PC-9 (cell line): ENCODE data around the gene CMTM6. TPM values are rescaled to one million over a fixed set of nuclear protein-coding genes. Genes with fewer than 3 reads are reported as not detected.

ENCODE experiments used
- BruUV-seq: library from RNA; stranded (reverse); fragments of 400-500 nt; replicated peaks from 2 replicates; lab custom pipeline; 2021; lab: Mats Ljungman, UMichigan
- CTCF ChIA-PET: fragments of 300-600 bp; sonication (Branson Sonifier 250); formaldehyde crosslinking; loops from one replicate; lab custom pipeline; 2022; ENCODE audit warnings: antibody characterized with exemption; lab: Charles Lee
- POLR2A ChIA-PET: fragments of 300-600 bp; sonication (Branson Sonifier 250); formaldehyde crosslinking; loops from one replicate; lab custom pipeline; 2022; ENCODE audit warnings: antibody characterized with exemption; ENCODE audit not compliant: unreplicated experiment; lab: Charles Lee
- DNase-seq, 2 experiments: peaks; one replicate each; pipeline versions ENCODE4 v3.0.0 to v3.0.0-alpha.2; 2015 to 2022; ENCODE audit warnings: mixed read lengths in 1 of 2
- H2AFZ ChIP-seq: fragments of 200-600 bp; sonication (generic); 2 replicates; pipeline ENCODE4 v1.8.1; 2017; ENCODE audit warnings: antibody characterized with exemption
- H3F3A ChIP-seq: fragments of 200-600 bp; sonication (generic); 2 replicates; pipeline ENCODE4 v1.8.1; 2017; ENCODE audit warnings: antibody characterized with exemption, mild to moderate bottlenecking, low read depth; ENCODE audit not compliant: insufficient read depth
- H3K27ac ChIP-seq: fragments of 200-600 bp; sonication (generic); 2 replicates; pipeline ENCODE4 v1.6.1; 2016; ENCODE audit warnings: mixed run types
- H3K27me3 ChIP-seq: fragments of 200-600 bp; sonication (generic); 2 replicates; pipeline ENCODE4 v1.6.1; 2016; ENCODE audit warnings: low read depth, mixed run types; ENCODE audit not compliant: insufficient read depth
- H3K36me3 ChIP-seq: fragments of 200-600 bp; sonication (generic); 2 replicates; pipeline ENCODE4 v1.6.1; 2016; ENCODE audit warnings: low read depth, mixed run types
- H3K4me1 ChIP-seq: fragments of 200-600 bp; sonication (generic); replicated peaks from 2 replicates; pipeline ENCODE4 v1.6.1; 2016; ENCODE audit warnings: mixed run types; ENCODE audit not compliant: insufficient read depth
- H3K4me2 ChIP-seq: fragments of 200-600 bp; sonication (generic); 2 replicates; pipeline ENCODE4 v1.6.1; 2017; ENCODE audit warnings: mixed run types
- H3K4me3 ChIP-seq: fragments of 200-600 bp; sonication (generic); 2 replicates; pipeline ENCODE4 v1.6.1; 2016; ENCODE audit warnings: mixed run types
- H3K79me2 ChIP-seq: fragments of 200-600 bp; sonication (generic); 2 replicates; pipeline ENCODE4 v1.6.1; 2017; ENCODE audit warnings: low read depth, mixed run types
- H3K9me2 ChIP-seq: fragments of 200-600 bp; sonication (generic); 2 replicates; pipeline ENCODE4 v1.8.1; 2017; ENCODE audit warnings: mild to moderate bottlenecking; ENCODE audit not compliant: insufficient read depth
- H3K9me3 ChIP-seq: fragments of 200-600 bp; sonication (generic); 2 replicates; pipeline ENCODE4 v1.8.1; 2016; ENCODE audit warnings: low read depth; ENCODE audit not compliant: insufficient read depth
- H4K20me1 ChIP-seq: fragments of 200-600 bp; sonication (generic); 2 replicates; pipeline ENCODE4 v1.8.1; 2017; ENCODE audit not compliant: insufficient read depth
- EZH2 ChIP-seq: fragments of 200-600 bp; sonication (generic); IDR thresholded peaks from 2 replicates; pipeline ENCODE4 v1.8.0; 2017; ENCODE audit warnings: antibody characterized with exemption, low read depth
- intact Hi-C: fragments of 100-400 bp; cut with micrococcal nuclease; formaldehyde crosslinking; loops from one replicate; pipeline ENCODE4 v1.10.0; 2022; ENCODE audit not compliant: unreplicated experiment
- microRNA-seq: library from miRNA; unstranded; fragments of <30 nt; microRNA quantifications from one replicate; pipeline ENCODE4 v1.2.0, GENCODE V29; 2021; ENCODE audit warnings: borderline number of aligned reads, borderline replicate concordance
- total RNA-seq: library from RNA; stranded (reverse); gene quantifications from 2 replicates; pipeline ENCODE4 v1.2.3, GENCODE V29; 2021
- TF ChIP-seq, protein P1 (sequence below): fragments of 200-600 bp; sonication (generic); conservative IDR thresholded peaks from 2 replicates; pipeline ENCODE4 v1.6.1; 2017; ENCODE audit warnings: mixed run types, antibody characterized with exemption, mild to moderate bottlenecking, moderate library complexity

Gene CMTM6
- total RNA-seq, 1 experiment from 2014 or later, result 69.4 TPM

DNA sequence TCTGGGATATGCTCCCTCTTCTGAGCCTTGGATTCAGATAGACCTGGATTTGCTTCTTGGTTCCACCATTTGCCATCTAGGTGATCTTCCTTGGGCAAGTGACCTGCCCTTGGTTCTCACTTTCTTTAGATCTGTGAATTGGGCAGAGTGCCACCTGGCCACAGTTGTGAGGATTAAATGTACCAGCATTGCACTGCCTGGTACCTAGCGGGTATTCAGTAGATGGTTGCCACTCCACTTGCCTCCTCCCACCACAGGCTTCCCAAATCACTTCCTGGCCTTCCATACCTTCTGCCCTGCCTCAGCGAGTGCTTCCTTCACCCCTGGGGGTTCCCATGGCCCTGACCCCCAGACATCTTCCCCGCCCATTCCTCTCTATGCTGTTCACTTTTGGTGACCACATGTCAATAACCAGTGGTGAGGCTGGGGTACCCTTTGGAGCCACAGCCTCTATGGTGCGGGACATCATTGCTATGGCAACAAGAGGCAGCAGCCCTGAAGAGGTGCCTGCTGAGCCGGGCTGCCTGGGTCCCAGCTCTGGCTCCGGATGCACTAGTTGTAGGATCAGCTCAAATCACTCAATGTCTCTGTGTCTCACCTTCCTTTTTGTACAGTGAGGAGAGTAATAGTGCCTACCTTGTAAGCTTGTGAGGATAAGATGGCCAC, 70.5 kb downstream of the CMTM6 start:
- CTCF ChIA-PET, result no interaction called here

DNA sequence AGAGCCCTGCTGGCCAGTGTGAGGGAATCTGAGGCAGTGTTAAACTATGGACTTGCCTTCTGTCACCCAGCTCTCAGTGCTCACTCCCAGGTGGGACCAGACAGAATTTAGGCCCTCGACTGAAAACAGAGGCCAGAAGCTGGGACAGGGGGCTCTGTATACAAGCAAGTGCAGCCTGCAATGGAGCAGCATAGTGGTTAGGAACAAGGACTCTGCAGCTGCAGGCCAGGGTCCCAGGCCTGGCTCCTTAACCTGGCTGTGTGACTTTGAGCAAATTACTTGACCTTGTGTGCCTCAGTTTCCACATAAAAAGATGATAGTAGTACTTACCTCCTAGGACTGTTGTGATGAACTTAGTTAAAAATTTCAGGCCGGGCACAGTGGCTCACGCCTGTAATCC, 71.2 kb downstream of the CMTM6 start:
- Histone ChIP-seq H2AFZ (no peak overlapping the region), H3K27me3 (no peaks in the 10 kb centered on the region), H3K9me2 (no peaks in the 10 kb centered on the region), H3F3A (no peaks in the 10 kb centered on the region), H3K4me1 (peaks cover 14% of the 10 kb centered on the region; the same call in 1 of the 2 replicates), H3K36me3 (no peaks in the 10 kb centered on the region), H3K27ac (no peak overlapping the region), H3K9me3 (no peaks in the 10 kb centered on the region), H4K20me1 (no peaks in the 10 kb centered on the region), H3K79me2 (peaks cover 13% of the 10 kb centered on the region), H3K4me2 (no peak overlapping the region), H3K4me3 (no peak overlapping the region)
- ChIA-PET POLR2A (interaction anchor here (0.6 kb wide), 1 partner anchor 9 kb away, joined by 3 read pairs; no protein-coding TSS in a partner anchor), CTCF (no interaction called here)
- intact Hi-C loops, result no loop called here
- no peak for TF ChIP-seq EZH2
- TF ChIP-seq, protein P1, sequence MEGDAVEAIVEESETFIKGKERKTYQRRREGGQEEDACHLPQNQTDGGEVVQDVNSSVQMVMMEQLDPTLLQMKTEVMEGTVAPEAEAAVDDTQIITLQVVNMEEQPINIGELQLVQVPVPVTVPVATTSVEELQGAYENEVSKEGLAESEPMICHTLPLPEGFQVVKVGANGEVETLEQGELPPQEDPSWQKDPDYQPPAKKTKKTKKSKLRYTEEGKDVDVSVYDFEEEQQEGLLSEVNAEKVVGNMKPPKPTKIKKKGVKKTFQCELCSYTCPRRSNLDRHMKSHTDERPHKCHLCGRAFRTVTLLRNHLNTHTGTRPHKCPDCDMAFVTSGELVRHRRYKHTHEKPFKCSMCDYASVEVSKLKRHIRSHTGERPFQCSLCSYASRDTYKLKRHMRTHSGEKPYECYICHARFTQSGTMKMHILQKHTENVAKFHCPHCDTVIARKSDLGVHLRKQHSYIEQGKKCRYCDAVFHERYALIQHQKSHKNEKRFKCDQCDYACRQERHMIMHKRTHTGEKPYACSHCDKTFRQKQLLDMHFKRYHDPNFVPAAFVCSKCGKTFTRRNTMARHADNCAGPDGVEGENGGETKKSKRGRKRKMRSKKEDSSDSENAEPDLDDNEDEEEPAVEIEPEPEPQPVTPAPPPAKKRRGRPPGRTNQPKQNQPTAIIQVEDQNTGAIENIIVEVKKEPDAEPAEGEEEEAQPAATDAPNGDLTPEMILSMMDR, result no peak
- DNase-seq, result no peak
- BruUV-seq, result no TSS peak

More for the DNA sequence above, 70.5 kb downstream of the CMTM6 start:
- Histone ChIP-seq H3K27me3 (no peaks in the 10 kb centered on the region), H2AFZ (no peak overlapping the region), H3F3A (no peaks in the 10 kb centered on the region), H3K27ac (no peak overlapping the region), H3K9me2 (no peaks in the 10 kb centered on the region), H3K4me3 (no peak overlapping the region), H3K79me2 (peaks cover 9% of the 10 kb centered on the region), H4K20me1 (no peaks in the 10 kb centered on the region), H3K4me1 (peaks cover 14% of the 10 kb centered on the region; the same call in 1 of the 2 replicates), H3K9me3 (no peaks in the 10 kb centered on the region), H3K4me2 (no peak overlapping the region), H3K36me3 (no peaks in the 10 kb centered on the region)
- no peak for DNase-seq
- POLR2A ChIA-PET, result no interaction called here
- intact Hi-C loops, result no loop called here
- no peak for TF ChIP-seq EZH2
- TF ChIP-seq, protein P1, result no peak
- BruUV-seq, result no TSS peak

Small RNA genes within 50 kb of the gene (microRNA-seq; reads per million reads assigned to microRNA genes)
- not detected for gene MIR548AY

Other genes starting within 250 kb of the CMTM6 start
- 37.1 and 51.6 TPM in 2 replicates for gene CMTM7, start 111.0 kb downstream of the CMTM6 start, total RNA-seq
- 30.1 and 32.3 TPM in 2 replicates for gene DYNC1LI1, start 68.0 kb upstream of the CMTM6 start, total RNA-seq
- gene CNOT10, start 182.3 kb upstream of the CMTM6 start, total RNA-seq, result 25.5 and 43.7 TPM in 2 replicates